SK-N-SH (cell line): ENCODE measurements around the gene CNOT1. TPM values are rescaled to one million over a fixed set of nuclear protein-coding genes. Genes with fewer than 3 reads are reported as not detected.

ENCODE experiments used
- CTCF ChIA-PET: fragments of 300-600, 350-600 bp; formaldehyde crosslinking; extraction: SDS; loops from one replicate; lab custom pipeline; 2021; lab: Yijun Ruan, JAX
- POLR2A ChIA-PET: fragments of 350-600 bp; sonication (Branson Sonifier 250); formaldehyde crosslinking; extraction: SDS; loops from one replicate; lab custom pipeline; 2020; ENCODE audit warnings: antibody characterized with exemption, inconsistent platforms; lab: Yijun Ruan, JAX
- DNase-seq: peaks from one replicate; pipeline ENCODE4 v3.0.0; 2012
- H2AFZ ChIP-seq: fragments of 200-600 bp; sonication (generic); 2 replicates; pipeline ENCODE4 v1.8.1; 2016; ENCODE audit warnings: antibody characterized with exemption, mild to moderate bottlenecking, low read depth
- H3F3A ChIP-seq: fragments of 200-600 bp; sonication (generic); replicated peaks from 2 replicates; pipeline ENCODE3; 2016; ENCODE audit warnings: antibody characterized with exemption, mild to moderate bottlenecking; ENCODE audit not compliant: insufficient read depth
- H3K27ac ChIP-seq, 2 experiments: fragments of 200-500 bp in 1 of 2; fragments of 200-600 bp in 1 of 2; sonication (Bioruptor generic) in 1 of 2; sonication (generic), shearing (Covaris generic) in 1 of 2; 2 replicates each; pipeline versions ENCODE4 v1.5.1 to v1.6.1; 2014 to 2016; ENCODE audit warnings: low read depth in 2 of 2, inconsistent platforms in 1 of 2, low read length in 1 of 2, mild to moderate bottlenecking in 1 of 2, mixed read lengths in 1 of 2
- H3K27me3 ChIP-seq: fragments of 200-600 bp; sonication (generic), shearing (Covaris generic); 2 replicates; pipeline ENCODE4 v1.6.1; 2016; ENCODE audit warnings: mixed run types; ENCODE audit not compliant: insufficient read depth
- H3K36me3 ChIP-seq, 2 experiments: fragments of 200-500 bp in 1 of 2; fragments of 200-600 bp in 1 of 2; sonication (Bioruptor generic) in 1 of 2; sonication (generic) in 1 of 2; replicated peaks in 1 of 2; 2 replicates each; pipeline versions ENCODE3 to v1.5.1; 2014 to 2016; ENCODE audit warnings: low read length in 1 of 2, mild to moderate bottlenecking in 1 of 2; ENCODE audit not compliant: insufficient read depth in 2 of 2, control insufficient read depth in 1 of 2
- H3K4me1 ChIP-seq, 2 experiments: fragments of 200-500 bp in 1 of 2; fragments of 200-600 bp in 1 of 2; sonication (Bioruptor generic) in 1 of 2; sonication (generic), shearing (Covaris generic) in 1 of 2; 2 replicates each; pipeline versions ENCODE4 v1.5.1 to v1.6.1; 2014 to 2016; ENCODE audit warnings: low read depth in 1 of 2, low read length in 1 of 2, mixed run types in 1 of 2; ENCODE audit not compliant: insufficient read depth in 2 of 2, control insufficient read depth in 1 of 2
- H3K4me2 ChIP-seq: fragments of 200-600 bp; sonication (generic), shearing (Covaris generic); 2 replicates; pipeline ENCODE4 v1.6.1; 2017; ENCODE audit warnings: mixed run types
- H3K4me3 ChIP-seq, 2 experiments: fragments of 200-500 bp in 1 of 2; fragments of 200-600 bp in 1 of 2; sonication (Bioruptor generic) in 1 of 2; sonication (generic), shearing (Covaris generic) in 1 of 2; 2 replicates each; pipeline versions ENCODE4 v1.5.1 to v1.8.1; 2014 to 2016; ENCODE audit warnings: low read depth in 2 of 2, inconsistent platforms in 1 of 2, low read length in 1 of 2, mild to moderate bottlenecking in 1 of 2, mixed read lengths in 1 of 2, moderate library complexity in 1 of 2
- H3K79me2 ChIP-seq: fragments of 200-600 bp; sonication (generic); 2 replicates; pipeline ENCODE4 v1.8.1; 2017; ENCODE audit warnings: mild to moderate bottlenecking; ENCODE audit not compliant: insufficient read depth
- H3K9ac ChIP-seq: fragments of 200-600 bp; sonication (generic); 2 replicates; pipeline ENCODE4 v1.6.1; 2017; ENCODE audit warnings: mixed run types
- H3K9me2 ChIP-seq: fragments of 200-600 bp; sonication (generic); 2 replicates; pipeline ENCODE4 v1.6.1; 2017; ENCODE audit warnings: mixed run types
- H3K9me3 ChIP-seq: fragments of 200-600 bp; sonication (generic); 2 replicates; pipeline ENCODE4 v1.6.1; 2017; ENCODE audit warnings: mixed run types, mild to moderate bottlenecking, moderate library complexity
- H4K20me1 ChIP-seq: fragments of 200-600 bp; sonication (generic); 2 replicates; pipeline ENCODE4 v1.6.1; 2017; ENCODE audit warnings: mild to moderate bottlenecking, mixed run types; ENCODE audit not compliant: insufficient read depth
- CHD2 ChIP-seq: fragments of 150-350 bp; IDR thresholded peaks from 2 replicates; pipeline ENCODE4 v1.6.1; 2018; ENCODE audit warnings: low read length; ENCODE audit not compliant: partially characterized antibody
- ELF1 ChIP-seq: IDR thresholded peaks from 2 replicates; pipeline ENCODE4 v1.4.0; 2012
- EP300 ChIP-seq, 2 experiments: IDR thresholded peaks; 2 replicates each; pipeline versions ENCODE4 v1.4.0 to v1.6.1; 2012; ENCODE audit warnings: borderline replicate concordance in 1 of 2, low read depth in 1 of 2, low read length in 1 of 2
- FOSL2 ChIP-seq: IDR thresholded peaks from 2 replicates; pipeline ENCODE4 v1.4.0; 2012; ENCODE audit warnings: low read depth, mild to moderate bottlenecking, moderate library complexity, borderline replicate concordance
- FOXJ3 ChIP-seq: sonication (generic); formaldehyde crosslinking; IDR thresholded peaks from 2 replicates; pipeline ENCODE4 v1.5.1; 2020; ENCODE audit warnings: mild to moderate bottlenecking, missing genetic modification reagents
- FOXM1 ChIP-seq: IDR thresholded peaks from 2 replicates; pipeline ENCODE4 v1.4.0; 2012; ENCODE audit warnings: low read depth, mild to moderate bottlenecking
- JUND ChIP-seq: IDR thresholded peaks from 2 replicates; pipeline ENCODE4 v1.4.0; 2012
- MEF2A ChIP-seq: IDR thresholded peaks from 2 replicates; pipeline ENCODE4 v1.4.0; 2012; ENCODE audit warnings: low read depth, borderline replicate concordance
- MXI1 ChIP-seq: IDR thresholded peaks from 2 replicates; pipeline ENCODE4 v1.6.1; 2012; ENCODE audit warnings: mild to moderate bottlenecking, low read depth, low read length, improper control_type of control experiment
- NFIC ChIP-seq: IDR thresholded peaks from 2 replicates; pipeline ENCODE4 v1.4.0; 2012; ENCODE audit warnings: borderline replicate concordance
- NRF1 ChIP-seq: IDR thresholded peaks from 2 replicates; pipeline ENCODE4 v1.6.1; 2012; ENCODE audit warnings: low read depth, mild to moderate bottlenecking, low read length
- RCOR1 ChIP-seq: fragments of 150-350 bp; IDR thresholded peaks from 2 replicates; pipeline ENCODE4 v1.6.1; 2017; ENCODE audit warnings: antibody characterized with exemption, low read length
- RFX5 ChIP-seq: IDR thresholded peaks from 2 replicates; pipeline ENCODE4 v1.6.1; 2012; ENCODE audit warnings: mild to moderate bottlenecking, improper control_type of control experiment, low read length
- WGBS: methylation state at CpG from one replicate; pipeline ENCODE4 v1.1.6; 2017; ENCODE audit warnings: low lambda C conversion rate; 5-methylcytosine and 5-hydroxymethylcytosine counted together
- polyA plus RNA-seq, 3 experiments: library from polyadenylated mRNA; depleted of rRNA; stranded (reverse); fragments of >200 nt; gene quantifications; 2 replicates each; pipeline ENCODE4 v1.2.3, GENCODE V29; 2012
- TF ChIP-seq, protein P1 (sequence below): fragments of 150-350 bp; IDR thresholded peaks from 2 replicates; pipeline ENCODE4 v1.6.1; 2016; ENCODE audit warnings: mild to moderate bottlenecking, low read depth, low read length
- TF ChIP-seq, protein P2 (sequence below): IDR thresholded peaks from 2 replicates; pipeline ENCODE4 v1.4.0; 2012; ENCODE audit warnings: low read depth, borderline replicate concordance
- TF ChIP-seq, protein P3 (sequence below): fragments of 150-350 bp; IDR thresholded peaks from 2 replicates; pipeline ENCODE4 v1.6.1; 2017; ENCODE audit warnings: antibody characterized with exemption, low read length, low read depth, borderline replicate concordance

Gene CNOT1
- polyA plus RNA-seq, 1 of the 3 experiments (the other 2 are of a cell fraction) = 77.8 TPM

DNA sequence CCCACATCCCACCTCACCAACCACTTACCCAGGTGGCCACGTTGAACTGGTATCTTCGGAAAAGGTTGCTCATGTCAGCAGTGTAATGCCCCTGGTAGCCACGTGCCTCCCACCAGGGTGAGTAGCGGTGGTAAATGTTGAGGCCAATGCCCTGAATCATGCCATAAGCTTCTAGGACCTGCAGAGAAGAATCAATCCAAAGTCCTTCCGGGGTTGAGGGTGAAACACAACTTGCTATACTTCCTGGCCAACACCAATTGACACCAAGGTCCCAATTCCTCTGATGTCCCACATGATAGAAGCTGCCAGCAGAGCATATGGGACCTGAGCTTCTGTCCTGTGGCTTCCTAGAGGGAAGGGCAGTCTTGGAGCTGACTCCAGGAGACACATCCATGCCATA, 11.3 kb upstream of the CNOT1 start:
- POLR2A ChIA-PET = no interaction called here
- Histone ChIP-seq H2AFZ (no peak overlapping the region), H3K4me3 (no peak overlapping the region), H3K4me2 (no peak overlapping the region), H3K27ac (no peak overlapping the region), H3K9me2 (no peaks in the 10 kb centered on the region)
- TF ChIP-seq CHD2 (no peak), RFX5 (no peak), NRF1 (no peak)
- TF ChIP-seq, protein P1, sequence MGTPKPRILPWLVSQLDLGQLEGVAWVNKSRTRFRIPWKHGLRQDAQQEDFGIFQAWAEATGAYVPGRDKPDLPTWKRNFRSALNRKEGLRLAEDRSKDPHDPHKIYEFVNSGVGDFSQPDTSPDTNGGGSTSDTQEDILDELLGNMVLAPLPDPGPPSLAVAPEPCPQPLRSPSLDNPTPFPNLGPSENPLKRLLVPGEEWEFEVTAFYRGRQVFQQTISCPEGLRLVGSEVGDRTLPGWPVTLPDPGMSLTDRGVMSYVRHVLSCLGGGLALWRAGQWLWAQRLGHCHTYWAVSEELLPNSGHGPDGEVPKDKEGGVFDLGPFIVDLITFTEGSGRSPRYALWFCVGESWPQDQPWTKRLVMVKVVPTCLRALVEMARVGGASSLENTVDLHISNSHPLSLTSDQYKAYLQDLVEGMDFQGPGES = no peak
- TF ChIP-seq, all 33 proteins: peak for 0
- Histone ChIP-seq H3K36me3 (no peaks in the 10 kb centered on the region), H3K27me3 (no peaks in the 10 kb centered on the region), H3K9me3 (no peaks in the 10 kb centered on the region), H4K20me1 (no peaks in the 10 kb centered on the region), H3K9ac (no peak overlapping the region), H3K79me2 (no peaks in the 10 kb centered on the region), H3F3A (peaks cover 5% of the 10 kb centered on the region), H3K4me1 (no peaks in the 10 kb centered on the region; a peak in 1 of 4 replicates)
- WGBS = 75% methylated on average over 4 of the region's 5 CpGs
- CTCF ChIA-PET = interaction anchor here (0.6 to 1.0 kb wide), 3 partner anchors 12 to 124 kb away, joined by 3 to 4 read pairs (median 3); no protein-coding TSS in a partner anchor
- no peak for DNase-seq

DNA sequence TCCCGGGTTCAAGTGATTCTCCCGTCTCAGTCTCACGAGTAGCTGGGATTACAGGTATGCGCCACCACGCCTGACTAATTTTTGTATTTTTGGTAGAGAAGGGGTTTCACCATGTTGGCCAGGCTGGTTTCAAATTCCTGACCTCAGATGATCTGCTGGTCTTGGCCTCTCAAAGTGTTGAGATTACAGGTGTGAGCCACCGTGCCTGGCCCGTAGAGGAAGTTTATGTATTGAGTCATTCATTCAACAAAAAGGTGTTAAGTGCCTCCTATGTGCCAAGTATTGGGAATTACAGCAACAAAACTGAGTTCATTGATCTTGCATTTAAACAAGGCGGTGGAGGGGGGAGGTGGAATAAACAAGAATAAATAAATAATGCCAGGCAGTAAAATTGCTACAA, 10.2 kb upstream of the CNOT1 start:
- no peaks in the 10 kb centered on the region; a peak in 1 of 4 replicates for H3K4me1 ChIP-seq
- H2AFZ ChIP-seq = no peak overlapping the region
- POLR2A ChIA-PET = no interaction called here
- H3K9ac ChIP-seq = no peak overlapping the region
- H3K27ac ChIP-seq = no peak overlapping the region
- no peaks in the 10 kb centered on the region for H3K9me2 ChIP-seq
- WGBS = 88% methylated on average over 8 of the region's 8 CpGs
- CTCF ChIA-PET = interaction anchor here (0.9 kb wide), 1 partner anchor 18 kb away, joined by 3 read pairs; no protein-coding TSS in a partner anchor
- no peak for DNase-seq
- H4K20me1 ChIP-seq = no peaks in the 10 kb centered on the region
- H3K79me2 ChIP-seq = no peaks in the 10 kb centered on the region
- no peaks in the 10 kb centered on the region for H3K36me3 ChIP-seq
- no peaks in the 10 kb centered on the region for H3K27me3 ChIP-seq
- TF ChIP-seq FOXM1 (no peak), FOXJ3 (no peak), JUND (no peak), MEF2A (no peak), FOSL2 (no peak), EP300 (IDR thresholded peaks at IDR 0.05; ENCODE audit: borderline replicate concordance in 1 of 2, low read depth in 1 of 2, low read length in 1 of 2) (no peak), MXI1 (no peak), NFIC (no peak), CHD2 (no peak), RCOR1 (no peak), ELF1 (no peak)
- TF ChIP-seq, protein P2, sequence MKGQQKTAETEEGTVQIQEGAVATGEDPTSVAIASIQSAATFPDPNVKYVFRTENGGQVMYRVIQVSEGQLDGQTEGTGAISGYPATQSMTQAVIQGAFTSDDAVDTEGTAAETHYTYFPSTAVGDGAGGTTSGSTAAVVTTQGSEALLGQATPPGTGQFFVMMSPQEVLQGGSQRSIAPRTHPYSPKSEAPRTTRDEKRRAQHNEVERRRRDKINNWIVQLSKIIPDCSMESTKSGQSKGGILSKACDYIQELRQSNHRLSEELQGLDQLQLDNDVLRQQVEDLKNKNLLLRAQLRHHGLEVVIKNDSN = no peak
- TF ChIP-seq, protein P3, sequence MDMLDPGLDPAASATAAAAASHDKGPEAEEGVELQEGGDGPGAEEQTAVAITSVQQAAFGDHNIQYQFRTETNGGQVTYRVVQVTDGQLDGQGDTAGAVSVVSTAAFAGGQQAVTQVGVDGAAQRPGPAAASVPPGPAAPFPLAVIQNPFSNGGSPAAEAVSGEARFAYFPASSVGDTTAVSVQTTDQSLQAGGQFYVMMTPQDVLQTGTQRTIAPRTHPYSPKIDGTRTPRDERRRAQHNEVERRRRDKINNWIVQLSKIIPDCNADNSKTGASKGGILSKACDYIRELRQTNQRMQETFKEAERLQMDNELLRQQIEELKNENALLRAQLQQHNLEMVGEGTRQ = no peak
- TF ChIP-seq, all 33 proteins: peak for 0
- H3F3A ChIP-seq = peaks cover 5% of the 10 kb centered on the region
- H3K4me2 ChIP-seq = no peak overlapping the region
- no peak overlapping the region for H3K4me3 ChIP-seq
- no peaks in the 10 kb centered on the region for H3K9me3 ChIP-seq
